ENCODE data around the gene ACO2.

ACO2 gene

GRCh38 chr22:41537203-41537602 is 68.3 kb downstream of the ACO2 start:
- TF ChIP-seq, protein P1, sequence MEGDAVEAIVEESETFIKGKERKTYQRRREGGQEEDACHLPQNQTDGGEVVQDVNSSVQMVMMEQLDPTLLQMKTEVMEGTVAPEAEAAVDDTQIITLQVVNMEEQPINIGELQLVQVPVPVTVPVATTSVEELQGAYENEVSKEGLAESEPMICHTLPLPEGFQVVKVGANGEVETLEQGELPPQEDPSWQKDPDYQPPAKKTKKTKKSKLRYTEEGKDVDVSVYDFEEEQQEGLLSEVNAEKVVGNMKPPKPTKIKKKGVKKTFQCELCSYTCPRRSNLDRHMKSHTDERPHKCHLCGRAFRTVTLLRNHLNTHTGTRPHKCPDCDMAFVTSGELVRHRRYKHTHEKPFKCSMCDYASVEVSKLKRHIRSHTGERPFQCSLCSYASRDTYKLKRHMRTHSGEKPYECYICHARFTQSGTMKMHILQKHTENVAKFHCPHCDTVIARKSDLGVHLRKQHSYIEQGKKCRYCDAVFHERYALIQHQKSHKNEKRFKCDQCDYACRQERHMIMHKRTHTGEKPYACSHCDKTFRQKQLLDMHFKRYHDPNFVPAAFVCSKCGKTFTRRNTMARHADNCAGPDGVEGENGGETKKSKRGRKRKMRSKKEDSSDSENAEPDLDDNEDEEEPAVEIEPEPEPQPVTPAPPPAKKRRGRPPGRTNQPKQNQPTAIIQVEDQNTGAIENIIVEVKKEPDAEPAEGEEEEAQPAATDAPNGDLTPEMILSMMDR (IDR thresholded peaks at IDR 0.05; ENCODE audit: extremely low read depth, missing control alignments), result no peak
- DNase-seq (ENCODE audit: low spot score), result no peak

DNA sequence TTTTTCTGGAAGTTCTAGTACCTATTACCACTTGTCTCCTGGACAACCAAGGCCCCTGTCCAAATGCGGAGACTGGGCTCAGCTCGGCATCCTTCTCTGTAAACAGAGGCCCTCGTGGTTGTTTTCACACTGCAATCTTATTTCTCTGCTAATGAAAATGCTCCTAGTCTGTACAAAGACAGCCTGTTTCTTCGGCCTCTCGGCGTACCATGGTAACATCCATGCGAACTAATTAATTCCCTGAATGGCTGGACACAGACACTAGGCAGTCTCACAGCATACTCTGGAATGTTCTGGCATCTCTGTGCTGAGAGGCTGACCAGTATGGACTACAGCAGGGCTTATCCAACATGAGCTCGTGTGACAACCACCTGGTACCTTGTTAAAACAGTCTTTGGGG is 69.7 kb downstream of the ACO2 start:
- TF ChIP-seq, protein P1 (IDR thresholded peaks at IDR 0.05; ENCODE audit: extremely low read depth, missing control alignments), result no peak

DNA sequence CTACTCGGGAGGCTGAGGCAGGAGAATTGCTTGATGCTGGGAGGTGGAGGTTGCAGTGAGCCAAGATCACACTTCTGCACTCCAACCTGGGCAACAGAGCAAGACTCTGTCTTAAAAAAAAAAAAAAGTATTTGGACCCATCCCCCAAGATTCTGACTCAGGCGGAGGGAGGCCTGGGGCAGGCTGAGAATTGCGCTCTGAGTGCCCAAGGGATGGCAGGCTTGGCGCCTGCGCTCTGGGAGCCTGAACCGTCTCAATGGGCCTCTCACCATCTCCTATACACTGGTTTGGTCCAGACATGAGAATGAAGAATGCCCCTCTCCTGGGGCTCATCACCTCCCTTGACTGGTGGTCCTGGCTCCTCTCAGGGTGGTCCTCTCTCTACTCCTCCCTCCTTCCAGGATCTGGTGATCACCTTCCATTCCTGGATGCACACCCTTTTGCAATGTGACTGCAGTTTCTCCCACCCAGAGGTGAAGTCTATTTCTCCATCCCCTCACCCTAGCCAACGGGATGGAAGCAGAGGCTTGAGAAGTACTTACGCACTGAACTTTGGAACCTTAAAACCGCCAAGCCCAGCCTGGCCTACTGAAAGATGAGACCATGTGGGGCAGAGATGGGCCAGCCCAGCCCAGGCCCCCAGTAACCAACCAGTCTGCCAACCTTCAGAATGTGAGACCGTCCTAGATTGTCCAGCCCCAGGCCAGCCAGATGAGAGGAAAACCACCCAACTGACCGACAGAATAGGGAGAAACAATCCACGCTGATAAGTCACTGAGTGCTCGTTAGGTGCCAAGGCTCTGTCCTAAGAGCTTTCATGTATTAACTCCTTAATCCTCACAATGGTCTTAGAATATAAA is 70.5 kb downstream of the ACO2 start:
- DNase-seq (ENCODE audit: low spot score), result no peak
- TF ChIP-seq, protein P1 (IDR thresholded peaks at IDR 0.05; ENCODE audit: extremely low read depth, missing control alignments), result no peak

More for the DNA sequence above, 69.7 kb downstream of the ACO2 start:
- DNase-seq (ENCODE audit: low spot score), result no peak

- no peak for DNase-seq (ENCODE audit: low spot score)
- TF ChIP-seq, protein P1 (IDR thresholded peaks at IDR 0.05; ENCODE audit: extremely low read depth, missing control alignments), result no peak
These were observed 71.0 kb downstream of the ACO2 start for GRCh38 chr22:41540006-41540315.

DNA sequence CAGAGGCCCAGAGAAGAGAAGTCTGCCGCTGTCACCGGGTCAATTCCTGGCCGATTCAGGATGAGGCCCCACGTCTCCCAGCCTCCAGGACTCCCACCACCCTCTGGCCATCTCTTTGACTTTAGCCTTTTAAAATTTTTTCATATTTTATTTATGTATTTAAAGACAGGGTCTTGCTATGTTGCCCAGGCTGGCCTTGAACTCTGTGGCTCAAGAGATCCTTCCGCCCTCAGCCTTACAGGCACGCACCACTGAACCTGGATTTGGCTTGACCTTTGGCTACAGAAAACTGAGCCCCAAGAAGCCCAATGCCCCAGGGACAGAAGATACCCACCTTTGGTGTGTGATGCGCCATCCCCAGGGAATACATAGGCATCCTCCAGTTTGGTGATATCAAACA is 71.4 kb downstream of the ACO2 start:
- DNase-seq (ENCODE audit: low spot score), result no peak
- TF ChIP-seq, protein P1 (IDR thresholded peaks at IDR 0.05; ENCODE audit: extremely low read depth, missing control alignments), result no peak

DNA sequence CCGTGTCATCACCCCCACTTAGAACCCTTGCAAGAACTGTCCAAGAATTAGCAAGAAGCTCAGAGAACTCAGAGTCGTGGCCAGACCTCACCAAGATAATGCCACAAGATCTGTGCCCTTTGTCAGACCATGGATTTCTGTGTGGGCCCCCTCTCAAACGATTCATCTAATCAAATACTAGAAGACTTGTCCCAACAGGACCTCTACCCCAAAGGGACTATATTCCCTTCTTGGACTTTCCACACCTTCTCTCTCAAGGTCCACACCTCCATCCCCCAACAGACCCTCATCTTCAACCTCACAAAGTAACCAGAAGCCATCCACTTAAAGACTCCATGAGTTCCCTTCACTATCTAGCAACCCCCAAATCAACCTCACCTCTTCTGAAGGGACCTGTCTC is 72.6 kb downstream of the ACO2 start:
- TF ChIP-seq, protein P1 (IDR thresholded peaks at IDR 0.05; ENCODE audit: extremely low read depth, missing control alignments), result no peak

GRCh38 chr22:41542224-41542623 is 73.3 kb downstream of the ACO2 start:
- no peak for DNase-seq (ENCODE audit: low spot score)

More for the DNA sequence above, 72.6 kb downstream of the ACO2 start:
- no peak for DNase-seq (ENCODE audit: low spot score)

More at GRCh38 chr22:41542224-41542623, 73.3 kb downstream of the ACO2 start:
- TF ChIP-seq, protein P1 (IDR thresholded peaks at IDR 0.05; ENCODE audit: extremely low read depth, missing control alignments), result no peak

Data from GM20000 (cell line).